H1 (cell line): ENCODE results near the gene GCSAML.

Experiments used
- BACH1 ChIP-seq: IDR thresholded peaks from 2 replicates; pipeline ENCODE4 v1.6.1; 2012; ENCODE audit warnings: low read length, improper control_type of control experiment
- CTCF ChIP-seq, 3 experiments: IDR thresholded peaks; 1 replicate in 2 of 3; 2 replicates in 1 of 3; pipeline versions ENCODE4 v1.5.1 to v1.6.1; 2011; ENCODE audit warnings: low read length in 3 of 3, mild to moderate bottlenecking in 3 of 3, inconsistent platforms in 2 of 3, low read depth in 1 of 3, moderate library complexity in 1 of 3; ENCODE audit not compliant: insufficient read depth in 1 of 3; ENCODE audit errors: control extremely low read depth in 1 of 3
- JUND ChIP-seq: IDR thresholded peaks from 2 replicates; pipeline ENCODE4 v1.6.1; 2011; ENCODE audit warnings: mild to moderate bottlenecking, improper control_type of control experiment, low read length
- MAX ChIP-seq: IDR thresholded peaks from 2 replicates; pipeline ENCODE4 v1.6.1; 2012; ENCODE audit warnings: inconsistent platforms
- POLR2AphosphoS5 ChIP-seq: IDR thresholded peaks from 2 replicates; pipeline ENCODE4 v1.6.1; 2011; ENCODE audit warnings: low read depth, low read length
- TAF1 ChIP-seq: IDR thresholded peaks from 2 replicates; pipeline ENCODE4 v1.6.1; 2011; ENCODE audit warnings: mild to moderate bottlenecking, low read depth, low read length

GRCh38 chr1:247548092-247548491 is 842 bp upstream of the GCSAML start:
- no peak for TF ChIP-seq POLR2AphosphoS5
- TF ChIP-seq TAF1, result no peak
- TF ChIP-seq CTCF (IDR thresholded peaks at IDR 0.05; ENCODE audit: control extremely low read depth in 1 of 3, insufficient read depth in 1 of 3, low read depth in 1 of 3, low read length in 3 of 3), result no peak
- TF ChIP-seq BACH1, result no peak
- no peak for TF ChIP-seq MAX
- no peak for TF ChIP-seq JUND
